ENCODE results near the gene WDR38. TPM values are rescaled to one million over a fixed set of nuclear protein-coding genes. Genes with fewer than 3 reads are reported as not detected.

The WDR38 gene
- polyA plus RNA-seq, 1 experiment, result not detected

Small RNA genes within 50 kb of the gene (small RNA-seq; reads per million reads assigned to genes)
- gene RNU4-82P (ENCODE audit: insufficient read length, low read depth), result not detected

Other genes starting within 250 kb of the WDR38 start
- gene NR6A1, start 82.1 kb upstream of the WDR38 start, polyA plus RNA-seq (2011; rRNA removed), result 0.10 and 0.12 TPM in 2 replicates
- 22.3 and 34.4 TPM in 2 replicates for gene OLFML2A, start 76.3 kb upstream of the WDR38 start, polyA plus RNA-seq (2011; rRNA removed)
- 1,392 and 2,283 TPM in 2 replicates for gene RPL35, start 8.5 kb downstream of the WDR38 start, polyA plus RNA-seq (2011; rRNA removed)
- 45.8 and 62.0 TPM in 2 replicates for gene ARPC5L, start 8.7 kb downstream of the WDR38 start, polyA plus RNA-seq (2011; rRNA removed)
- gene GOLGA1, start 87.6 kb downstream of the WDR38 start, polyA plus RNA-seq (2011; rRNA removed), result 12.0 and 13.1 TPM in 2 replicates